Keratinocyte (primary cell): ENCODE results near the gene S100Z. TPM values are rescaled to one million over a fixed set of nuclear protein-coding genes. Genes with fewer than 3 reads are reported as not detected.

Experiments used
- DNase-seq: peaks from one replicate; pipeline ENCODE4 v3.0.0-alpha.2; 2011; ENCODE audit warnings: low read depth, missing footprints, low spot score
- FAIRE-seq: peaks from 2 replicates; lab custom pipeline; 2011; peaks lifted over from hg19 to GRCh38; lab: Jason Lieb, UNC
- H2AFZ ChIP-seq: 2 replicates; pipeline ENCODE4 v1.6.0; 2012; ENCODE audit warnings: low read length, control low read depth, inconsistent platforms; ENCODE audit not compliant: control insufficient read depth
- H3K27ac ChIP-seq: 2 replicates; pipeline ENCODE4 v1.5.1; 2011; ENCODE audit warnings: low read length; ENCODE audit not compliant: control insufficient read depth, insufficient read depth
- H3K27me3 ChIP-seq: 3 replicates; pipeline ENCODE4 v1.6.0; 2011; ENCODE audit warnings: low read length; ENCODE audit not compliant: control insufficient read depth, insufficient read depth; ENCODE audit errors: extremely low read depth
- H3K36me3 ChIP-seq, 2 experiments: 2 replicates in 1 of 2; 3 replicates in 1 of 2; pipeline ENCODE4 v1.5.1; 2011; ENCODE audit warnings: low read length in 2 of 2, mild to moderate bottlenecking in 1 of 2; ENCODE audit not compliant: control insufficient read depth in 2 of 2, insufficient read depth in 2 of 2; ENCODE audit errors: extremely low read depth in 1 of 2
- H3K4me1 ChIP-seq: 3 replicates; pipeline ENCODE4 v1.5.1; 2011; ENCODE audit warnings: low read length; ENCODE audit not compliant: control insufficient read depth, insufficient read depth; ENCODE audit errors: extremely low read depth
- H3K4me2 ChIP-seq: 3 replicates; pipeline ENCODE4 v1.6.0; 2011; ENCODE audit warnings: low read depth, low read length; ENCODE audit not compliant: control insufficient read depth, insufficient read depth; ENCODE audit errors: extremely low read depth
- H3K4me3 ChIP-seq, 3 experiments: fragments of 200-600 bp in 1 of 3; sonication (generic) in 1 of 3; 2 replicates in 2 of 3; 3 replicates in 1 of 3; pipeline ENCODE4 v1.5.1; 2011 to 2016; ENCODE audit warnings: low read length in 3 of 3, mild to moderate bottlenecking in 3 of 3, control low read depth in 2 of 3, inconsistent platforms in 1 of 3, low read depth in 1 of 3, mixed read lengths in 1 of 3, mixed run types in 1 of 3, moderate library complexity in 1 of 3; ENCODE audit not compliant: control insufficient read depth in 2 of 3, insufficient read depth in 2 of 3; ENCODE audit errors: extremely low read depth in 1 of 3
- H3K79me2 ChIP-seq: 2 replicates; pipeline ENCODE4 v1.6.0; 2012; ENCODE audit warnings: low read length; ENCODE audit not compliant: control insufficient read depth, insufficient read depth
- H3K9ac ChIP-seq: 3 replicates; pipeline ENCODE4 v1.6.0; 2011; ENCODE audit warnings: low read length; ENCODE audit not compliant: control insufficient read depth, insufficient read depth; ENCODE audit errors: extremely low read depth
- H3K9me1 ChIP-seq: 3 replicates; pipeline ENCODE4 v1.6.0; 2011; ENCODE audit warnings: low read length; ENCODE audit not compliant: control insufficient read depth, insufficient read depth; ENCODE audit errors: extremely low read depth
- H3K9me3 ChIP-seq: 2 replicates; pipeline ENCODE4 v1.5.1; 2012; ENCODE audit warnings: low read depth, low read length; ENCODE audit not compliant: control insufficient read depth
- H4K20me1 ChIP-seq: 3 replicates; pipeline ENCODE4 v1.6.0; 2011; ENCODE audit warnings: low read length; ENCODE audit not compliant: control insufficient read depth, insufficient read depth; ENCODE audit errors: extremely low read depth
- EZH2 ChIP-seq: IDR thresholded peaks from one replicate; pipeline ENCODE4 v1.6.1; 2012; ENCODE audit warnings: inconsistent platforms, mild to moderate bottlenecking, low read length, moderate library complexity
- dilution Hi-C: fragments of 300-500 bp; cut with MboI; formaldehyde crosslinking; loops from one replicate; pipeline ENCODE4 v1.7.0; 2020; ENCODE audit warnings: low sequenced_read_pairs; ENCODE audit not compliant: extremely low pct_ligation_motif_present
- polyA plus RNA-seq, 5 experiments: library from polyadenylated mRNA; depleted of rRNA in 3 of 5; stranded (reverse) in 3 of 5; stranded (forward) in 1 of 5; unstranded in 1 of 5; fragments of >200 nt; gene quantifications; 1 replicate in 1 of 5; 2 replicates in 3 of 5; 3 replicates in 1 of 5; pipeline versions ENCODE4 v1.2.1 to v1.2.3, GENCODE V29; 2011 to 2012; ENCODE audit warnings: missing spikeins in 2 of 5, low read depth in 1 of 5, low replicate concordance in 1 of 5
- TF ChIP-seq, protein P1 (sequence below), 3 experiments: IDR thresholded peaks in 1 of 3; conservative IDR thresholded peaks in 1 of 3; optimal IDR thresholded peaks in 1 of 3; 2 replicates in 2 of 3; 3 replicates in 1 of 3; pipeline versions ENCODE3 to v1.5.1; 2011; ENCODE audit warnings: low read length in 3 of 3, mild to moderate bottlenecking in 3 of 3, moderate library complexity in 2 of 3, control low read depth in 1 of 3, inconsistent platforms in 1 of 3; ENCODE audit not compliant: insufficient read depth in 2 of 3; ENCODE audit errors: extremely low read depth in 1 of 3

S100Z gene
- polyA plus RNA-seq, 1 donor (not counting 4 experiments of a cell fraction or from before 2014, with no cell fraction given), result not detected

GRCh38 chr5:76946090-76946489 is 96.3 kb downstream of the S100Z start:
- TF ChIP-seq, protein P1, sequence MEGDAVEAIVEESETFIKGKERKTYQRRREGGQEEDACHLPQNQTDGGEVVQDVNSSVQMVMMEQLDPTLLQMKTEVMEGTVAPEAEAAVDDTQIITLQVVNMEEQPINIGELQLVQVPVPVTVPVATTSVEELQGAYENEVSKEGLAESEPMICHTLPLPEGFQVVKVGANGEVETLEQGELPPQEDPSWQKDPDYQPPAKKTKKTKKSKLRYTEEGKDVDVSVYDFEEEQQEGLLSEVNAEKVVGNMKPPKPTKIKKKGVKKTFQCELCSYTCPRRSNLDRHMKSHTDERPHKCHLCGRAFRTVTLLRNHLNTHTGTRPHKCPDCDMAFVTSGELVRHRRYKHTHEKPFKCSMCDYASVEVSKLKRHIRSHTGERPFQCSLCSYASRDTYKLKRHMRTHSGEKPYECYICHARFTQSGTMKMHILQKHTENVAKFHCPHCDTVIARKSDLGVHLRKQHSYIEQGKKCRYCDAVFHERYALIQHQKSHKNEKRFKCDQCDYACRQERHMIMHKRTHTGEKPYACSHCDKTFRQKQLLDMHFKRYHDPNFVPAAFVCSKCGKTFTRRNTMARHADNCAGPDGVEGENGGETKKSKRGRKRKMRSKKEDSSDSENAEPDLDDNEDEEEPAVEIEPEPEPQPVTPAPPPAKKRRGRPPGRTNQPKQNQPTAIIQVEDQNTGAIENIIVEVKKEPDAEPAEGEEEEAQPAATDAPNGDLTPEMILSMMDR (optimal IDR thresholded peaks at IDR 0.05 in 1 of 3, IDR thresholded peaks at IDR 0.05 in 1 of 3, conservative IDR thresholded peaks at IDR 0.05 in 1 of 3; ENCODE audit: extremely low read depth in 1 of 3, insufficient read depth in 2 of 3, low read length in 3 of 3), result no peak
- TF ChIP-seq EZH2, result no peak
- FAIRE-seq, result no peak

GRCh38 chr5:76947082-76947503 is 97.3 kb downstream of the S100Z start:
- FAIRE-seq (no peak), DNase-seq (no peak)
- Histone ChIP-seq H3K4me2 (no peak overlapping the region), H3K27ac (no peak overlapping the region), H3K27me3 (peaks cover 17% of the 10 kb centered on the region), H2AFZ (no peak overlapping the region), H3K9ac (no peak overlapping the region), H3K9me1 (no peaks in the 10 kb centered on the region), H3K9me3 (no peaks in the 10 kb centered on the region), H3K79me2 (no peaks in the 10 kb centered on the region), H3K4me3 (no peak overlapping the region), H4K20me1 (no peaks in the 10 kb centered on the region), H3K4me1 (no peaks in the 10 kb centered on the region), H3K36me3 (no peaks in the 10 kb centered on the region)
- dilution Hi-C loops, result no loop called here
- TF ChIP-seq EZH2, result no peak
- TF ChIP-seq, protein P1 (optimal IDR thresholded peaks at IDR 0.05 in 1 of 3, IDR thresholded peaks at IDR 0.05 in 1 of 3, conservative IDR thresholded peaks at IDR 0.05 in 1 of 3; ENCODE audit: extremely low read depth in 1 of 3, insufficient read depth in 2 of 3, low read length in 3 of 3), result no peak

More at GRCh38 chr5:76946090-76946489, 96.3 kb downstream of the S100Z start:
- H3K4me3 ChIP-seq, result no peak overlapping the region
- no peak overlapping the region for H2AFZ ChIP-seq
- no peak for DNase-seq
- dilution Hi-C loops, result no loop called here
- H4K20me1 ChIP-seq, result no peaks in the 10 kb centered on the region
- no peaks in the 10 kb centered on the region for H3K36me3 ChIP-seq
- H3K4me2 ChIP-seq, result no peak overlapping the region
- no peaks in the 10 kb centered on the region for H3K9me1 ChIP-seq
- no peak overlapping the region for H3K27ac ChIP-seq
- H3K27me3 ChIP-seq, result peaks cover 9% of the 10 kb centered on the region
- no peak overlapping the region for H3K9ac ChIP-seq
- H3K4me1 ChIP-seq, result no peaks in the 10 kb centered on the region
- no peaks in the 10 kb centered on the region for H3K9me3 ChIP-seq
- no peaks in the 10 kb centered on the region for H3K79me2 ChIP-seq
